Uterus (tissue), 4 donors: ENCODE measurements around the gene CUBN. TPM values are rescaled to one million over a fixed set of nuclear protein-coding genes. Genes with fewer than 3 reads are reported as not detected.

Experiments used
- DNase-seq, 2 donors: peaks; one replicate each; pipeline ENCODE4 v3.0.0-alpha.2; 2019 to 2020
- H3K27ac ChIP-seq, 2 donors: fragments of 200-600 bp; sonication (generic); 1 replicate in 1 of 2; 2 replicates in 1 of 2; pipeline ENCODE4 v1.5.1; 2016 to 2018
- H3K27me3 ChIP-seq, 2 donors: fragments of 200-600 bp; sonication (generic); one replicate each; pipeline ENCODE4 v1.5.1; 2018 to 2019; ENCODE audit warnings: control low read depth in 1 of 2
- H3K36me3 ChIP-seq, 2 donors: fragments of 200-600 bp; sonication (generic); one replicate each; pipeline ENCODE4 v1.5.1; 2019; ENCODE audit warnings: control low read depth in 1 of 2
- H3K4me1 ChIP-seq, 2 donors: fragments of 200-600 bp; sonication (generic); one replicate each; pipeline ENCODE4 v1.5.1; 2018 to 2019; ENCODE audit warnings: control low read depth in 1 of 2
- H3K4me3 ChIP-seq, 2 donors: fragments of 200-600 bp; sonication (generic); 1 replicate in 1 of 2; 2 replicates in 1 of 2; pipeline ENCODE4 v1.5.1; 2018 to 2019; ENCODE audit warnings: mild to moderate bottlenecking in 1 of 2
- H3K9me3 ChIP-seq, 2 donors: fragments of 200-600 bp; sonication (generic); one replicate each; pipeline ENCODE4 v1.5.1; 2019; ENCODE audit warnings: control low read depth in 1 of 2
- CTCF ChIP-seq, 4 experiments: fragments of 200-600 bp in 2 of 4; fragments of 450-650 bp in 2 of 4; sonication (generic) in 2 of 4; IDR thresholded peaks; one replicate each; pipeline ENCODE4 v1.5.1; 2016 to 2019; ENCODE audit warnings: antibody characterized with exemption in 4 of 4, mild to moderate bottlenecking in 2 of 4, moderate library complexity in 1 of 4
- POLR2A ChIP-seq, 2 donors: fragments of 450-650 bp; IDR thresholded peaks; one replicate each; pipeline ENCODE4 v1.6.1; 2016; ENCODE audit warnings: antibody characterized with exemption in 2 of 2, mild to moderate bottlenecking in 1 of 2, moderate library complexity in 1 of 2
- intact Hi-C: fragments of 100-400 bp; cut with DNase I; formaldehyde crosslinking; loops from one replicate; pipeline ENCODE4 v1.15.1; 2023; ENCODE audit warnings: low total_unique reads
- total RNA-seq, 4 donors: library from RNA; depleted of rRNA in 3 of 4; stranded (reverse); fragments of >200 nt in 3 of 4; gene quantifications; one replicate each; pipeline versions ENCODE4 v1.1.0 to v1.2.4, GENCODE V29; 2014 to 2023
- donor health status: DM: yes; HTN: yes; CAD: no.

The CUBN gene
- total RNA-seq, 4 donors from 2014 or later = 3.5 to 9.5 (median 5.1) TPM

GRCh38 chr10:17113346-17113745 lies 16.3 kb downstream of the CUBN start:
- no peak for DNase-seq
- H3K27me3 ChIP-seq = no peaks in the 10 kb centered on the region
- TF ChIP-seq CTCF (IDR thresholded peaks at IDR 0.05) (no peak), POLR2A (IDR thresholded peaks at IDR 0.05) (no peak)
- H3K4me3 ChIP-seq = no peak overlapping the region
- no peaks in the 10 kb centered on the region for H3K9me3 ChIP-seq
- no peaks in the 10 kb centered on the region for H3K36me3 ChIP-seq
- H3K4me1 ChIP-seq = no peaks in the 10 kb centered on the region
- no peak overlapping the region for H3K27ac ChIP-seq
- intact Hi-C loops = no loop called here

GRCh38 chr10:17112566-17112965 lies 17.0 kb downstream of the CUBN start:
- H3K9me3 ChIP-seq = no peaks in the 10 kb centered on the region
- no peaks in the 10 kb centered on the region for H3K36me3 ChIP-seq
- no peak overlapping the region for H3K27ac ChIP-seq
- TF ChIP-seq CTCF (IDR thresholded peaks at IDR 0.05) (no peak), POLR2A (IDR thresholded peaks at IDR 0.05) (no peak)
- DNase-seq = no peak
- intact Hi-C loops = no loop called here
- H3K4me3 ChIP-seq = no peak overlapping the region
- no peaks in the 10 kb centered on the region for H3K27me3 ChIP-seq
- H3K4me1 ChIP-seq = no peaks in the 10 kb centered on the region

GRCh38 chr10:17109475-17110207 lies 20.0 kb downstream of the CUBN start:
- H3K4me3 ChIP-seq = no peak overlapping the region
- no peaks in the 10 kb centered on the region for H3K4me1 ChIP-seq
- H3K9me3 ChIP-seq = no peaks in the 10 kb centered on the region
- DNase-seq = no peak
- TF ChIP-seq POLR2A (IDR thresholded peaks at IDR 0.05) (no peak), CTCF (IDR thresholded peaks at IDR 0.05) (no peak)
- no peaks in the 10 kb centered on the region for H3K27me3 ChIP-seq
- H3K36me3 ChIP-seq = no peaks in the 10 kb centered on the region
- intact Hi-C loops = no loop called here
- H3K27ac ChIP-seq = no peak overlapping the region

- DNase-seq = no peak
- Histone ChIP-seq H3K27ac (no peak overlapping the region), H3K27me3 (no peaks in the 10 kb centered on the region), H3K4me1 (no peaks in the 10 kb centered on the region), H3K4me3 (no peak overlapping the region), H3K9me3 (no peaks in the 10 kb centered on the region), H3K36me3 (no peaks in the 10 kb centered on the region)
- intact Hi-C loops = no loop called here
- TF ChIP-seq CTCF (IDR thresholded peaks at IDR 0.05) (no peak), POLR2A (IDR thresholded peaks at IDR 0.05) (no peak)
Measured at GRCh38 chr10:17109046-17109445, 20.6 kb downstream of the CUBN start.

GRCh38 chr10:17106991-17107390 lies 22.6 kb downstream of the CUBN start:
- TF ChIP-seq CTCF (IDR thresholded peaks at IDR 0.05) (no peak), POLR2A (IDR thresholded peaks at IDR 0.05) (no peak)
- intact Hi-C loops = no loop called here

More at GRCh38 chr10:17106991-17107390, 22.6 kb downstream of the CUBN start:
- H3K9me3 ChIP-seq = no peaks in the 10 kb centered on the region
- H3K4me1 ChIP-seq = no peaks in the 10 kb centered on the region
- no peaks in the 10 kb centered on the region for H3K27me3 ChIP-seq
- DNase-seq = no peak
- H3K4me3 ChIP-seq = no peak overlapping the region
- no peak overlapping the region for H3K27ac ChIP-seq
- H3K36me3 ChIP-seq = no peaks in the 10 kb centered on the region
